ENCODE data around the gene MLXIP.

The MLXIP gene

GRCh38 chr12:122062832-122063693 is 15.5 kb upstream of the MLXIP start:
- DNase-seq (ENCODE audit: low read depth) = no peak
- H3K4me3 ChIP-seq (ENCODE audit: low read length) = no peak overlapping the region
- TF ChIP-seq, protein P1, sequence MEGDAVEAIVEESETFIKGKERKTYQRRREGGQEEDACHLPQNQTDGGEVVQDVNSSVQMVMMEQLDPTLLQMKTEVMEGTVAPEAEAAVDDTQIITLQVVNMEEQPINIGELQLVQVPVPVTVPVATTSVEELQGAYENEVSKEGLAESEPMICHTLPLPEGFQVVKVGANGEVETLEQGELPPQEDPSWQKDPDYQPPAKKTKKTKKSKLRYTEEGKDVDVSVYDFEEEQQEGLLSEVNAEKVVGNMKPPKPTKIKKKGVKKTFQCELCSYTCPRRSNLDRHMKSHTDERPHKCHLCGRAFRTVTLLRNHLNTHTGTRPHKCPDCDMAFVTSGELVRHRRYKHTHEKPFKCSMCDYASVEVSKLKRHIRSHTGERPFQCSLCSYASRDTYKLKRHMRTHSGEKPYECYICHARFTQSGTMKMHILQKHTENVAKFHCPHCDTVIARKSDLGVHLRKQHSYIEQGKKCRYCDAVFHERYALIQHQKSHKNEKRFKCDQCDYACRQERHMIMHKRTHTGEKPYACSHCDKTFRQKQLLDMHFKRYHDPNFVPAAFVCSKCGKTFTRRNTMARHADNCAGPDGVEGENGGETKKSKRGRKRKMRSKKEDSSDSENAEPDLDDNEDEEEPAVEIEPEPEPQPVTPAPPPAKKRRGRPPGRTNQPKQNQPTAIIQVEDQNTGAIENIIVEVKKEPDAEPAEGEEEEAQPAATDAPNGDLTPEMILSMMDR (conservative IDR thresholded peaks at IDR 0.05; ENCODE audit: low read depth, low read length) = no peak

DNA sequence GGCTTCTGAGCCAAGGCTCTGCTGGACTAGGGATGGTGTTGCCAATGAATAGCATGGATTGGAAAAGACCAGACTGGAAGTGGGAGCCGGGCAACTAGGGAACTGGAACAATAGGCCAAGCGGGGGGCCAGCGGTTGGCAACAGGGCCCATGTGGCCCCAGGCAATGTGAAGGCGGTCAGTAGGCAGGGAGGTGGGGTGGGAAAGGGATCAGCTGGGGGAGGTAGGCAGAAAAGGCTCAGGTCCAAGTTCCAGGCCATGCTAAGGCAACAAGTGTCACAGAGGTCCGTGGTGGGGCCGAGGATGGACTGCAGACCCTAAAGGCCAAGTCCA is 14.9 kb upstream of the MLXIP start:
- DNase-seq (ENCODE audit: low read depth) = no peak
- H3K4me3 ChIP-seq (ENCODE audit: low read length) = no peak overlapping the region
- TF ChIP-seq, protein P1 (conservative IDR thresholded peaks at IDR 0.05; ENCODE audit: low read depth, low read length) = no peak

- TF ChIP-seq, protein P1 (conservative IDR thresholded peaks at IDR 0.05; ENCODE audit: low read depth, low read length) = peak; percentile 48
- H3K4me3 ChIP-seq (ENCODE audit: low read length) = no peak overlapping the region
- DNase-seq (ENCODE audit: low read depth) = no peak
Observed at GRCh38 chr12:122064025-122064777, 14.4 kb upstream of the MLXIP start.

- no peak overlapping the region for H3K4me3 ChIP-seq (ENCODE audit: low read length)
- no peak for DNase-seq (ENCODE audit: low read depth)
- TF ChIP-seq, protein P1 (conservative IDR thresholded peaks at IDR 0.05; ENCODE audit: low read depth, low read length) = no peak
Observed at GRCh38 chr12:122064780-122065588, 13.6 kb upstream of the MLXIP start.

- TF ChIP-seq, protein P1 (conservative IDR thresholded peaks at IDR 0.05; ENCODE audit: low read depth, low read length) = no peak
- H3K4me3 ChIP-seq (ENCODE audit: low read length) = no peak overlapping the region
- DNase-seq (ENCODE audit: low read depth) = no peak
Observed at GRCh38 chr12:122067548-122067947, 11.0 kb upstream of the MLXIP start.

DNA sequence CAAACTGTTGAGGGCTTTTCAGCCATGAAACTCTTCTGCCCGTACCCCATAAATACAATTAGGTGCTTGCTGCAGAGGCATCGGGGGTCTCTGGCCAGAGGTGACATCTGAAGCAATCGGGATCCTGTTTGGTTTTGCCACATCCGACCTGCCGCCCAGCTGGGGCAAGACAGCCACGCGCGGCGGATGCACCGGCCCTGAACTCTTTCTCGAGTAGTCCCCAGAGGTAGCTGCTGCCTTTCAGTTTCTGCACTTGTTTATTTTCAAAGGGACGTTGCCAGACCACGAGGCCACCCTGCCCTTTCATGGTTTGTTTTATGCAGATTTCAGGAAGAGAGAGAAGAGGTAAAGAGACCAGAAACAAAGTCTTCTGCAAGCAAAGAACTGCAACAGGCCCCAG is 10.6 kb upstream of the MLXIP start:
- DNase-seq (ENCODE audit: low read depth) = no peak
- TF ChIP-seq, protein P1 (conservative IDR thresholded peaks at IDR 0.05; ENCODE audit: low read depth, low read length) = no peak
- H3K4me3 ChIP-seq (ENCODE audit: low read length) = no peak overlapping the region

All from retinal pigment epithelial cell (primary cell).